HG03025 (cell line): ENCODE results near the gene CRNKL1.
A peak's percentile ranks its signal among the peaks of the same experiment; 100 is the strongest.

Experiments used
- ATAC-seq: cut with Tn5 transposase; IDR thresholded peaks from one replicate; pipeline ENCODE4 v1.9.1; 2021; ENCODE audit warnings: mild to moderate bottlenecking, moderate library complexity; ENCODE audit not compliant: unreplicated experiment, low FRiP score

Gene CRNKL1

GRCh38 chr20:20063941-20064702, 11.9 kb upstream of the CRNKL1 start:
- no peak for ATAC-seq

GRCh38 chr20:20060234-20060998, 8.2 kb upstream of the CRNKL1 start:
- no peak for ATAC-seq

- peak; percentile 19 for ATAC-seq
Observed at GRCh38 chr20:20051767-20052073, 546 bp downstream of the CRNKL1 start.

GRCh38 chr20:20039752-20040387, 12.4 kb downstream of the CRNKL1 start:
- no peak for ATAC-seq

- no peak for ATAC-seq
Observed at GRCh38 chr20:20038586-20038985, 13.7 kb downstream of the CRNKL1 start.

GRCh38 chr20:20037960-20038359, 14.3 kb downstream of the CRNKL1 start:
- ATAC-seq = no peak

- ATAC-seq = no peak
Observed at GRCh38 chr20:20036756-20037155, 15.5 kb downstream of the CRNKL1 start.

- no peak for ATAC-seq
Observed at GRCh38 chr20:20034486-20034885, 17.8 kb downstream of the CRNKL1 start.

- no peak for ATAC-seq
Observed at GRCh38 chr20:20031790-20032189, 20.5 kb downstream of the CRNKL1 start.

GRCh38 chr20:20027284-20027683, 25.0 kb downstream of the CRNKL1 start:
- no peak for ATAC-seq

- ATAC-seq = no peak
Observed at GRCh38 chr20:20024942-20025341, 27.3 kb downstream of the CRNKL1 start.

GRCh38 chr20:20023395-20023794, 28.9 kb downstream of the CRNKL1 start:
- ATAC-seq = no peak

- ATAC-seq = peak; percentile 57
Observed at GRCh38 chr20:20022498-20022897, 29.8 kb downstream of the CRNKL1 start.

GRCh38 chr20:20021835-20022234, 30.4 kb downstream of the CRNKL1 start:
- no peak for ATAC-seq

GRCh38 chr20:20020908-20021307, 31.4 kb downstream of the CRNKL1 start:
- ATAC-seq = no peak

- ATAC-seq = no peak
Observed at GRCh38 chr20:20019123-20019522, 33.1 kb downstream of the CRNKL1 start.

- ATAC-seq = no peak
Observed at GRCh38 chr20:20018366-20018765, 33.9 kb downstream of the CRNKL1 start.

GRCh38 chr20:20017844-20018185, 34.5 kb downstream of the CRNKL1 start:
- ATAC-seq = peak; percentile 9

GRCh38 chr20:20017001-20017843, 35.0 kb downstream of the CRNKL1 start, which contains the start of gene NAA20:
NAA20 (plus strand) TSS chr20:20017362; CDS start chr20:20017397, 35 bp downstream.
- peak; percentile 92 for ATAC-seq

GRCh38 chr20:20014659-20015058, 37.6 kb downstream of the CRNKL1 start:
- ATAC-seq = no peak

GRCh38 chr20:20012541-20012940, 39.7 kb downstream of the CRNKL1 start:
- ATAC-seq = no peak
